HG03064 (cell line): ENCODE data around the gene PACRG.

ENCODE experiments used
- ATAC-seq: cut with Tn5 transposase; IDR thresholded peaks from one replicate; pipeline ENCODE4 v1.9.1; 2021; ENCODE audit warnings: low read depth; ENCODE audit not compliant: unreplicated experiment

PACRG gene

DNA sequence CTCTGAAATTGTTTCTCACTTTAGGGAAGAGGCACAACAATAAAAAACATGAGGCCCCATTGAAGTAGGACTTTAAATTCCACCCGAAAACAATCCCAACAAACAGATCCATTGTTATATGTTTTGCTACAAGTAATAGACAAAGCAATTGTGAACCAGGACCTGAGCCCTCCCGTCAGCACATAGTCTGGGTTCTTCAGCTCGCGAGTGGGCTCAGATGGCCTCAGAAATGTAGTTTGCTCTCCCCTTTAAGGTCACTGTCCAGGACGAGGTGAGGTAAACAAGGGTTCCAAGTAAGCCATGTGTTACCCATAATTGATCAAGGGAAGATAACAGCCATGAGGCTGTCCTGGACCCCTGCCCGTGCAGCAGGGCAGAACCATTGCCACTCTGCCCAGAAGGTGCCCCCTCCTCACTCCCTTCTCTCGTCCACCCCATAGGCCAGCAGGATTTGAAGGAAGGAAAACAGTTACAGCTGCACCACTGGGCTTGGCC is 526.6 kb downstream of the PACRG start:
- ATAC-seq = no peak

GRCh38 chr6:163255265-163255664 is 527.5 kb downstream of the PACRG start:
- ATAC-seq = no peak

DNA sequence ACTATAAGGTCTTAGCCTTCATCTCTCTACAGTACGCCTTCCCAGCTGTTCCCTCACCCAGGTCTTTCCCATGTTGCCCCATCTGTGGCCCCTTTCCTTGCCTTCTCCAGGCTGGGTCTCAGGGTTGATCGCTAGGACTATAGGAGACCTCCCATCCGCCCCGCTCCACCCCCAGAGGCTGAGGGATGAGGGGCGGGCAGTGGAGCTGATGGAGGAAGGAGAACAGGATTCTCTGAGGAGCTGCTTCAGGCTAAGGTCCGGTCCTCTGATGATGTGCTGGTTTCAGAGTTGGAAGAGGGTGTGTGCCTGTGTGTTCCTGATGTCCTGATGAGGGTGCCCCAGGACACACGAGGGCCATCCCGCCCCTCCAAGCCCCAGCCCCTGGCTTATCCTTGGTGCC is 531.9 kb downstream of the PACRG start:
- ATAC-seq = no peak

DNA sequence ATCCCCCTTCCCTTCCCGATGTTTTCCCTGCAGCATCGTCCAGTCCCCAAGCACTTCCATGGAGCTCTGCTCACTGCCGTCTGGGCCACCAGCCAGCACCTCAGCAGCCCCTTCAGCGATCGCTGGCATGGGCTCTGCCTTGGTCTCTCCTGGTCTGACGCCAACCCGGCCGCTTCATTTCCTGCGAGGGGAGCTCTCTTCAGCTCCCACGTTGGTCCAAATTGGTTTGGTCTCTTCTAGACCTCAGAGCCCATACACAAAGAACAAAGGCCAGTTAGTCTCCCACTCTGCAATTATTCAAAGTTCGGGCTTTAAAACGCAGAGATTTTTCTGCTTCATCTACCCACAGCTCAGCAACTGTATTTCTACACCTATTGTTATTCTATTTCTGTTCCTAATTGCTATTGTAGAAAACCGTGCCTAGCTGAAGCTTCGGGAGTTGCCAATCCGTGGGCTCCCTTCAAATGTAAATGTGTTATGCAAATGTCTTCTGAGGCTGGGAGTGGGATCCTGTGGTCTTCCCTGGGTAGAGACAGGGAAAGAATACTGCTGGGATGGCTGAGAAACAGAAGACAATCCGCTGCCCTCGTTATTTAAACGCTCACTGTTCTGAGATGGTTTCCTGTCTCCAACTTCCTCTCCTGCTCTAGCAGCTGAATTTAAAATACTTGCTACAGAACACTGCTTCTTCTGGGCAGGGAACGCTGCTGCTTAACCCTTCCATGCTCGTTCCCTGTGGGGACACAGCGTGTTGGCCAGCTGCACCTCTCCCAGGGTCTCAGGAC is 532.5 kb downstream of the PACRG start:
- ATAC-seq = no peak

- no peak for ATAC-seq
These were observed 533.1 kb downstream of the PACRG start for GRCh38 chr6:163260911-163261310.

GRCh38 chr6:163261361-163261760 is 533.6 kb downstream of the PACRG start:
- ATAC-seq = no peak

DNA sequence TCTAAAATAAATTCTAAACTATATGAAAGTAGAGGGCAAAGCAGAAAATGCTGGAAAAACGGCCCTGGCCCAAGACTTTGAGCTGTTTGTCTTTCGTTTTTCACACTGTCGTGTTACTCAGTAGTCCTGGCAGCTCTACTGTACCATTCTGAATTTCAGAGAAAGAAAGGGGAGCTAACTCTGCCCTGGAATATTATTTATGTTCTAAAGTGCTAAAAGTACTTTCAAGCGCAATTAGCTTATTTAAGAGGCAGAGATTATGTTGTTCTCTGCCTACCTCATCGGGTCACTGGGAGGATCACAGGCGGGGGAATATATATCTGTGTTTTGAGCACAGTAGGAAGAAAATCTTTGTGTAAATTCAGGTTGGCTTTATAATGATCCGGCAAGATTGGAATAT is 534.3 kb downstream of the PACRG start:
- ATAC-seq = no peak

DNA sequence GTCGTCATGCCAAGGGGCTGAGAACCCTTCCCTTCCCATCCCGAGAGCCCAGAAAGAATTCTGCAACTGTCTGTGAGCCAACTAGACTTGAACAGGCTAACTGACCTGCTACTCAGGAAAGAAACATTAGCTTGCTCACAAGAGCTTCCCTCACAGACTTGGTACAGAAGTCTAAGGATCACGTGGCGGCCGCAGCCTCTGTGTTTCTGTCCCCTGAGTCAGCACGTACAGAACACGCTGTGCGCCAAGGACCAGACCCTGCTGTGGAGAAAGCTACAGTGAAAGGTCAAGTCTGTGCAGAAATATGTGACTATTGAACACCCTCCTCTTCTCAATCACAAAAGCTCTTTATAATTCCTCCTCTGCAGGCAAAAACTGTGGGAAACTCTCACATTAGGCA is 535.4 kb downstream of the PACRG start:
- ATAC-seq = no peak

DNA sequence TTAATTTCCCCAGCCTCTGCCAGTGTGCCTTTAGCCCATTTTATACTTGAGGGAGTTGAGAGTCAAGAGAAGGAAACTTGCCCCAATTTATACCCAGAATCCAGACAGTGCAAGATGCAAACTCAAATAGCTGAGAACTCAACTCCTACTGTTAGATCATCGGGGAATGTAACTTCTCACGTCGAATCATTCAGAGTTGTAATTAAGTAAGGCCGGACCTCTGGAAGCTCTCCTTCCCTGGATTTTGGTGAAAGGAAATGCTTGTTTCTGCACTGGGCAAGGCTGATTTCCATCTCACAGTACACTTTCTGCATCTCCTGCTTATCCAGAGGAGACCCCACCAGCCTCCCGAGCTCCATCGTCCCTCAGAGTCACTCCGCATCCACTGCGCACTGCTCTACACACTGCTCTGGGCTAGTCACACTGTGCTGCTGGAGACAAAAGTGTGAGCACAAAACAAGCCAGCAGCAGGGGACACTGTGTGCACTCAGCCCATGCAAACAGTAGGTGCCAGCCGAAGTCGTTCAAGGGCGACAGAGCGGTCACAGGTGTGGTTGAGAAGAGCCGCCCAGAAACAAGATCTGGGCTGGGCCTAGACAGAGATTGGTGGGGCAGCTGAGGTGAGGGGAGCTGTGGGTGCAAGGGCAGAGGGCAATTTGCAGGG is 536.4 kb downstream of the PACRG start:
- ATAC-seq = no peak

- no peak for ATAC-seq
These were observed 536.9 kb downstream of the PACRG start for GRCh38 chr6:163264662-163265035.

DNA sequence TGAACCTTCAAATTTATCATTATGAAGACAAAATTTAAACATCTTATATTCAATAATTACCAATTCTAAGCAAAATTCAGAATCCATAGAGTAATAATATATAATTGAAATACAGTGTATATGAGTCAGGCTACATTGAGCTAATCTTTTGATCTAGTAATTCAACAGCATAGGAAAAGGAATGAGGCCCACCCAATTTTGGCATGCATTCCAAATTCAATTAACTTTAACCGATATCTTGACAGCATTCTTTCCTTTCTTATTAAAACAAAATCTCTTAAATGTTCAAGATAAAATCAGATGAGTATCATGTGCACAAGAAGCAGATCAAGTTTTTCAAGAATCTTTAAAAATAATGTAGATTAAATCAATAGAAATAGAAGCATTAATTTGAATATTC is 553.9 kb downstream of the PACRG start:
- no peak for ATAC-seq

DNA sequence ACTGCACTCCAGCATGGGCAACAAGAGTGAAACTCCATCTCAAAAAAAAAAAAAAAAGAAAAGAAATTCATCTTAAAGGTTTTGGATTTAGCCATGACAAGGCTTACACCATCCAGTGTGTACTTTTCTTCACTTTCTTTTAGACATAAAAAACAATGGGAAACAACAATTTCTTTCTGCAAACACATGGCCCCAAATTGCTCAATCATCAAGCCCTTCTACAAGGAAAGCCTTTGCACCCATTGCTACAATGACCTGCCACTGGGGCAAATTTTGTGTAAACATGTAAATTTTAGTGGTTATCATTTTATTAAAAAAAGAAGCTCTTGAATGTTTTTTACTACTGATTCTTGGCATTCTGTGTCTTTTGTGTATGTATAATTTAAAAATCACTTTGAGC is 554.9 kb downstream of the PACRG start:
- ATAC-seq = no peak

GRCh38 chr6:163284151-163284550 is 556.4 kb downstream of the PACRG start:
- ATAC-seq = no peak

DNA sequence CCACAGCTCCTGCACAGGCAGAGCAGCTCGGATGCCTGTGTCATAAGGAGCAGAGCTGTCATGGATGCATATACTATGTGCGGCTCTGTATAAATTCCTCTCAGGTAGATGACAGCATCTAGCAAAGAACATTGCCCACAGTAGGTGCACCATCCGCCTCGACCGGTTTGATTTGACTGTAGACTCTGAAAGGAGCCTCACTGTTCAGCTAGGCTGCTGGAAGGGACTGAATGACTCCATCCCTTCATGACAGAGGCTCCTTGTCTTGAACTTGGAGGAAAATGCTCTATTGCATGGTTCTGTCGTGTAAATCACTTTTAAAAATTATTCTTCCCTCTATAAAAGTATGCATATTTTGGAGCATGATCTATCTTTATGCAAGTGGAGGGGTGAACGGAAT is 557.9 kb downstream of the PACRG start:
- ATAC-seq = no peak

GRCh38 chr6:163287626-163288025 is 559.9 kb downstream of the PACRG start:
- no peak for ATAC-seq

- no peak for ATAC-seq
These were observed 560.3 kb downstream of the PACRG start for GRCh38 chr6:163288066-163288465.

DNA sequence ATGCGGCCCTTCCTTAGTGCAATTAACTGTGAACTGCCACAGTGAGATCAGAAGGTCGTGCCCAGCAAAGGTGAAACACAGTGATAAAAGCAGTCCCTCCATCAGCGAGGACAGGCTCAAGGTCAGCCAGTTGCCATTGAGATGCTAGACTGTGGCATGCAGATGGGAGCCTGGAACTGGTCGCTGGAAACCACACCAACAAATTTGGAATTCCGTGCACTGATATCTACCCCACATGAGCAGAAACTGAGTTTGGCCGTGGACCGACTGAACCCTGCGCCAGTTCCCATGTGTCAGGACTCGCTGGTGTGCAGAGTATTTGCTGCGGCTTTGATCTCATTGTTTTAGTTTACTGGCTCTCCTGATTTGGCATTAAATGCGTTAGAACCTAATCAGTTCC is 561.1 kb downstream of the PACRG start:
- no peak for ATAC-seq

DNA sequence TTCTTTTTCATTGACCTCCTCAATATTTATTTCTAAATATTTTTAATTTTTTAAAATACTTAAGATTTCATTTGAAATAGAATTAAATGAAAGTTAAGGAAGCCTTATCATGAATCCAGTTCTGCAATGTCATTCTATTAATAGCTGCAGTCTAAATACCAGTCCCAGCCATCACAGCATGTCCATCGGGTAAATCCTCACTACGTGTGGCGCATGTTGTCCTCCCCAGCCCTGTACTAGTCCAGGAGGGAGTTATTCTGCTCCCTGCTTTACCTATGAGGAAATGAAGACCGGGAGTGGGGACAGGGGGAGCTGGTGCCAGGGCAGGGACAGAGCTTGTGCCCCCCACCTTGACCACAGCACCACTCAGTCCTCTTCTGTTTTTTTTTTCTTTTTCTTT is 561.7 kb downstream of the PACRG start:
- ATAC-seq = no peak

- ATAC-seq = no peak
These were observed 562.9 kb downstream of the PACRG start for GRCh38 chr6:163290545-163291274.

GRCh38 chr6:163291622-163292021 is 563.8 kb downstream of the PACRG start:
- no peak for ATAC-seq

DNA sequence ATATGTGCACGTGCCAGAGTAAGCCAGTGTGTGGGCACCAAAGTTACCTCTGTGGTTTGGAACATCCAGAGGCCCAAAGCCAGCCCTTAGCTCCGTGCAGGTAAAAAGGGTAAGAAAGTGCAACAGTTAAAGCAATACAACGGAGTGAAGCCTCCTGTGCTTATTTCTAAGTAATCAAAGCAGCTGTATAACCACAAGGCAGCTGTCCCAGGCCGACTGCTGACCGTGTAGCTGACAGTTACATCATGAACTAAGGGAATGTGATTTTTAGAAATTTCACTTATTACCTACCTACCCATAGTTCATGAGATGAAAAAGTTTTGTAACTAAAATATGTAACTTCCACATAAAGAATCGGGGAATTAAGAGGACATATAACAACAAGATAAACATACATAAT is 565.5 kb downstream of the PACRG start:
- ATAC-seq = no peak

DNA sequence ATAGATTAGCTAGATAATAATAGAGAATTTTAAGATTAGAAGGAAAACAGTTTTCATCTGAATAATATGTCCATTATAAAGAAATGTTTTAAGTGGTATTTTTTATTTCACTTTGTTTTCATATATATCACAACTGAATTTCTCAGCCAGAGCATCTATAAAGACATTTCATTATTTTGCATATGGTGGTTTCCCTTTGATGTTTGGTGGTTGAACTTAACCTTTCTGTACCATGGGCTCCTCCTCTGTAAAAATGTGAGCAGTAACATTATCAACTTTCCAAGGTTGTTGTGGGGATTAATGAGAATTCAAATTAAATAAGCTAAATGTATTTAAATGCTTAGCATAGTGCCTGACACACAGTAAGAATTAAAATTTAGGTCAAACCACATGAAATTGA is 567.0 kb downstream of the PACRG start:
- ATAC-seq = no peak
